HG03457 (cell line): ENCODE results near the gene CEBPB.

ENCODE experiments used
- ATAC-seq: cut with Tn5 transposase; IDR thresholded peaks from one replicate; pipeline ENCODE4 v1.9.1; 2021; ENCODE audit warnings: moderate number of reproducible peaks; ENCODE audit not compliant: unreplicated experiment

Gene CEBPB

DNA sequence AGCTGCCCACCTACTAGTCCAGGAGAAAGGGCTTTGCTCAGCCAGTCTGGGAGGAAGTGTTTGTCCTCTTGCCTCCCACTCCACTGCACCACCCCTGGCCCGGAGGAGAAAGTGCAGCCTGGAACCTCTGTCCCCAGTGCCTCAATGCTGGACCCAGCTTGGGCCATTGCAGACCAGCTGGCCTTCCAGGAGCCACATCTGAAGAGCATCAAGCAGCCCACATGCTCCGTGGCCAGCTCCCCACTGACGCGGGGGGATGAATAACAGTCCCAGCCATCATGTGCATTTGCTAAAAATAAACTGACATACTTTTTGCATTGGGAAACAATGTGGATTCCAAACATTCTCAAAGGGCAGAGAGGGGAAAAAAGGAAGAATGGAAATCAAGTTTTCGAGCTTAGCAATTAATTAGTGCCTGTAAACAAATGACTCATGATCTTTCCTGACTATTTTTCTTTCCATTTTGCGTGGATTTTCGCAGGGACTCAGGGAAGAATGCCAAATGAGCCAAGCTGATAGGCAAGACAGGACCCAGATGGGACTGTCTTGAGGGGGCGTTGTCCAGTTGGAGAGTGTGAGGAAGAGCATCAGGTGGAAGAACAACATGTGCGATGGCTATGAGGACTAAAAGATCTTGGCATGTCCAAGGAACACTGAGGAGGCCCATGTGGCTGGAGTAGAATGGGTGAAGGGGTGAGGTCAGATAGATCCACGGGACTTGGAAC lies 34.1 kb downstream of the CEBPB start:
- no peak for ATAC-seq

DNA sequence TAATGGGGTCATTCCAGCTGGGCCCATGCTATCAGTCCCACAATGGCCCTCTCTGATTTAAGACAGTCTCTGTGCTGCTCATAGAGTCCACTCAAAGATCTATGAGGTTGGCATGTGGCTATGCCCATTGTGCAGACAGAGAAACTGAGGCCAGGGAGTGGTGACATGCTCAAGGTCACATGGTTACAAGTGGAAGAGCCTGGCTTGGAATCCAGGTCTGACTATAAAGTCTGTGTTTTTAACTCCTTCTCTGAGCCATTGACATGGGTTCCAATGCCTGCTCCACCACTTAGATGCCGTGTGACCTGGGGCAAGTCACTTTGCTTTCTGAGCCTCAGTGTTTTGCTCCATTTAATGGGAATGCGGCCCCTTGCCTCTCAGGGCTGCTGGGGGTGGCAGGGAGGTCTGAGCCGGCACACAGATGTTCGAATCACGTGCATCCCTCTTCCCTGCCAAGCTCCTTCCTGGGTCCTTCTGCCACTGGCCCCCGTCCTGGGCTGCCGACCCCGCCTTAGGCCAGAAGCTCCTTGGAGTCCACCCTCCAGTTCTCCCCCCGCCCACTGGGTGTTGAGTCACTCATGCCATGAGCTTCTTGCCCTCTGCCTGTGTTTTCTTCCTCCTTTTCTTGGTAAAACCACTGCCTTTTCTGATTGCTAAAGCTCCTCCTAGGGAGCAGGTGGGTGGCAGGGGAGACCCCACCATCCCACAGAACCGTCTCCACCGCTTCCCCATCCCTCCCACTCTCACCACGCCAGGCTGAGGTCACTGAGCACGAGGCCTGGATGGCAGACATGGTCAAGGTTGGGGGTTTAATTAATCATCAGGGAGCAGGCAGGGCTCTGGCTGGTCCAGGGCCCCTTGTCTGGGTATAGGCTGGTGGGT lies 35.7 kb downstream of the CEBPB start:
- no peak for ATAC-seq

DNA sequence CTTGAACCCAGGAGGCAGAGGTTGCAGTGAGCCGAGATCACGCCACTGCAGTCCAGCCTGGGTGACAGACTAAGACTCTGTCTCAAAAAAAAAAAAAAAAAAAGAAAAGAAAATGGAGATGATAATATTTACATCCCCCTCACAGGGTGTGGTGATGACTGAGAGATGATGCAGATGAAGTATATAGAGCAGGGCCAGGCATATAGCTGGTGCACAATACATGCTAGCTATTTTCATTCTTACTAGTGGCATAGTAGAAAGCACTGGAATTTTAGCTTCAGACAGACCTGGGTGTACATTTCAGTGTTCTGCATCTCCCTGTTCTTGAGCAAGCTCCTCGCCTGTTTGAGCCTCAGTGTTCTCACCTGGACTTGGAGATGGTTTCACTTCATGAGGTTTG lies 36.9 kb downstream of the CEBPB start:
- no peak for ATAC-seq

DNA sequence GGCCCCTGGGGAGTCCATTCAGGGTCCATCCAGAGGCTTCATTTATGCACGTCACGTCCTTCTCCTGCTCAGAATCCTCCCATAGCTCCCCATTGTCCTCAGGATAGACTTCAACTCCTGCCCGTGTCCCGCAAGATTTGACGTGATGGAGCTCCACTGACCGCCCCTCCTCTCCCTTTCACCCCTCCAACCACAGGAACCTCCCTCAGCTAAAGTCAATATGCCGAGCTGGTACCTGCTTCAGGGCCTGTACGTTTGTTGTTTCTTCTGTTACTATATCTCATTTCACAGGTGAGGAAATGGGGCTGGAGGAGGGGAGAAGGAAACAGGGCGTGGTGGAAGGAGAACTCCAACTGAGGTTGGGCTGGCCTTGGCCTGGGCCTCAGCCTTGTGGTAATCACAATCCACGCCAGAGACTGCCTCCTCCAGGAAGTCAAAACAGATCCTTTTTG lies 38.6 kb downstream of the CEBPB start:
- ATAC-seq, result no peak

DNA sequence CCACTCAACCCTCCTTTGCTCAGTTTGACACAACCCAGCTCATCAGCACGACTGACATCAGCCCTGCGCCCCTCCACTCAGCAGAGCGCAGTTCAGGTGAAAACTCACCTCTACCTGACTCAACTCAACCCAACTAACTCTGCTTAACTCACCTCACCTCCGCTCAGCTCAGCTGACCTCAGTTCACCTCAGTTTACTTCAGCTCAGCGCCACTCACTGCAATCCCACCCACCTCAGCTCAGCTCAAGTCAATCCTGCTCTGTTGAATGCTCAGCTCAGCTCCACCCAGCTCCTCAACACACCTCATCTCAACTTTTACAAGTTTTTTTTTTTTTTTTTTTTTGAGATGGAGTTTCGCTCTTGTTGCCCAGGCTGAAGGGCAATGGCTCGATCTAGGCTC lies 39.6 kb downstream of the CEBPB start:
- ATAC-seq, result no peak

DNA sequence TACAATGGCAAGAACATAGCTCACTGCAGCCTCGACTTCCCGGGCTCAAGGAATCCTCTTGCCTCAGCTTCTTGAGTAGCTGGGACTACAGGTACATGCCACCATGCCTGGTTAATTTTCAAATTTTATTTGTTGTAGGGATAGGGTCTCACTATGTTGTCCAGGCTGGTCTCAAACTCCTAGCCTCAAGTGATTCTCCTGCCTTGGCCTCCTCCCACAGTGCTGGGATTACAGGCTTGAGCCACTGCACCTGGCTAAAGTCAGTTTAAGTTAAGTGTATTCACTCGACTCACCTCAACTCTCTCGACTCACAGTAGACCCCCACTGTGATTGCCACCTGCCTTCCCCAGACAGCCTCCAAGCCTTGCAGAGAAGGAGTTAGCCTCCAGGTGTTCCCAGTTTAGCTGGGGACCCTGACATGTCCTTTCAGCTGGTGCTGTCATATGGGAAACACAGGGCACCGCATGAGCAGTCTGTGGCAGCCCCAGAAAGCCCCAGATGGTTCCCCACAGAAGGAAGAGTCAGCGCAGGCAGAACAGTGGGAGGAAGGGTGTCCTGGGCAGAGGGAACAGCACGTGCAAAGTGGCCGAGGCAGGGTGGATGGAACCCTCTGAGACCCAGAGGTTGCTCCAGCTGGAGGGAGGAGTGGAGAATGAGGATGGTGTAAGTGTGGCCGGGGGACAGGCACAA lies 40.4 kb downstream of the CEBPB start:
- ATAC-seq, result no peak

DNA sequence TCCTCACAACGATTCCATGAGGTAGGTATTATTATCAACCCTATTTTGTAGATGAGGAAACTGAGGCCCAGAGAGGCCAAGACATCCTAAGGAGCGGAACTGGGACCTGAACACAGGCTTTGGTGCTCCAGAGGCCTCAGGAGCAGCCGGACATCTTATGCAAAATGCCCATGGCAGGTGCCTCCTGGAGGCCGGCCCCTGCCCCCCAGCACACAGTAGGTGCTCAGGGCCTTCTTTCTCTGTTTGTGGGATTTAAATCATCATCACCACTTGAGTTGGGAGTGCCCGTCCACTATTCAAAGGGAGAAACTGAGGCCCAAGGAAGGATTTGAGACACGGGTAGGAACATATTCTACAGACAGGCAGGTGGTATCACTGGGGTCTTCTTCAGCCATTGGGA lies 41.2 kb downstream of the CEBPB start:
- ATAC-seq, result no peak

DNA sequence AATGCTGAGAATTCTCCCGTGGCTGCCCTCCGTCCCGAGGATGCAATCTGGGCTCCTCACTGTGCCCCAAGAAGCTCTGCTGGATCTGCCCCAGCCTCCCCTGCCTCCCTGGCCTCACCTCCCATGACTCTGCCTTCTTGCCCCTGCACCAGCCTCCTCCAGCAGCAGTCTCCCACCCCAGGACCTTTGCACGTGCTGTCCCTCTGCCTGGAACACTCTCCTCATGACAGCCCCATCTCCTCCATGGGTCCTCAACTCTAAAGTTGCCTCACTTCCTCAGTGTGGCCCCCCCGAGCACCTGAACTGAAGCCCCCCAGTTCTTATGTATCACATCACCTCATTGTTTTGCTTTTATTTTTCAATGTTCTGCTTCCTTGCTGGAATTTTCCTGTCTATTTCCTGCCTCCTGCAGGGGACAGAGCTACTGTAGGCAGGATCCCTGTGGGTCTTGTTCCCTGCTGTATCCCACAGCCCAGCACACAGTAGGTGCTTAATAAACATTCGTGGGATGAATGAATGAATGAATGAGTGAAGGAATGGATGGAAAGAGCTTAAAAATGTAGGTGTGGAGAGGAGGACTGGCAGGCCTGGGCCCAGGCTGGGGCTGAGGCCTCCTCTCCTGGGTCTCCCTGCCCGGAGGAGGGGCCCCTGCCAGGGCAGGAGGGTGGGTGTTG lies 42.2 kb downstream of the CEBPB start:
- ATAC-seq, result no peak

DNA sequence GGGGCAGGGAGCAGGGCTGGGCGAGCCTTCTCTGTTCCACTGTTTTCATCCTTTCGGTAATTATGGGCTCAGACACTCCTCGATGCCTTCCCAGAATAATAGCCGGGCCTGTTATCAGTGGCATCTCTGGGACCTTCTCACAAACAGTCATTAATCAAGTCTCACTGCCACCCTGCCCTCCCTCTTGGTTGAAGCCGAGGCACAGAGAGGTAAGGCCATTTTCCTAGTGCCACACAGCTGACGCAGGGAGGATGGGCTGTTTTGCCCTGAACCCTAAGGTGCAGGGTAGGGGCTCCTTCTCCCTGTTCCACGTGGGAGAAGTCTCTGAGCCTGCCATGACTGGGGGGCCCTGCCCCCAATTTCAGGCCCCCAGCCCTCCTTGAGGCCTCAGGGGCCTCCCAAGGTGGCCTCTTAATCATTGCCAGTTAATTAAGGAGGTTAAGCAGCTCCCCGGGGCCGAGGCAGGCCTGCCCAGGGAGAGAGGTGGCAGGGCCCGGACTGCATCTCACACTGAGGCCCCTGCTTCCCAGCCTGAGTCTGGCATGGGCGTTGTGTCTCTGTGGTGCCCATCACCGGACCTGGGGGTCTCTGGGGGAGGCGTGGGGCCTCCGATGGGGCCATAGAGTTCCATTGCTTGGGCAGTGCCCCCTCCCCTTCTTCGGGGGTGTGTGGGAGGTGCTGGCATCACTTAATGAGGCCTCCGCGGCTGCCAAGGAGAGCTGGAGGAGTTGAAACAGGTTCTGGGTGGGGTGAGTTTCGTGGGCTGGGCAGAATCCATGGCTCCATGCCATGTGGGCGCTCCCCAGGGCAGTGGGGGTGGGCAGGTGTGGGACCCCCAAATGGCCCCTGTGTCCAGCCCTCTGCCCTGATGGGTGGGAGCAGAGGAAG lies 42.9 kb downstream of the CEBPB start:
- ATAC-seq, result no peak

DNA sequence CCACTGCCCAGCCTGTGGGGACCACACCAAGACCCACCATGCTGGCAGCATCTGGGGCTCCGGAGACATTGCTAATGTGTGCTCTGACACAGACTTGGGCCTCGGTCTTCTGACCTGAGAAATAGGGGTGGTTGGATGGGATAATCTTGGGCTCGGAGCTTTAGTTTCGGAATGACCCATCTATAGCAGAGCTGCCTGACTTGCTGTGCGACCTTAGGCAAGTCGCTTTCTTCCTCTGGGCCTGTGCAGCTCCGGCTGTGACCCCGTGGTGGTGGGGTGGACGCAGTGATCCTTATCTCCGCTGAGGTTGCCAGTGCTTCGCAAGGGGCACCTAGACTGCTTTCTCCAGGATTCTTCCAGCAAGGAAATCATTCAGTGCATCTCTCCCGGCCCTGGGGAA lies 43.7 kb downstream of the CEBPB start:
- no peak for ATAC-seq

DNA sequence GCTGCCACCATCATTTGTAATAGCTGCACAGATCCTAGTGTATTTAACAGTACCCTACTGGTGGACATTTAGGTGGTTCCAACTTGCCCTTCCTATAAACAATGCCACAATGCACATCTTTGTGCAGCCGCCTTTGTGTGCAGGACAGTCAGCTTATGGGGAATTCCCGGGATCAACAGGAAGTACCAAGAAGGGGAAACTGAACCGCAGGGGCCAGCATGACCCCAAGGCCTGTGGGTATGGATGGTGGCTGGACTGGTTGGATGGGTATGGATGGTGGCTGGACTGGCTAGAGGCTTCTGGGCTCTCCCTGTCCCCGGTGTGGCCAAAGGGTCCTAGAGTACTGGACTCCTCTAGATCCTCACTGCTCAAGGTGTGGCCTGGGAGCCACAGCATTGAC lies 46.7 kb downstream of the CEBPB start:
- no peak for ATAC-seq

DNA sequence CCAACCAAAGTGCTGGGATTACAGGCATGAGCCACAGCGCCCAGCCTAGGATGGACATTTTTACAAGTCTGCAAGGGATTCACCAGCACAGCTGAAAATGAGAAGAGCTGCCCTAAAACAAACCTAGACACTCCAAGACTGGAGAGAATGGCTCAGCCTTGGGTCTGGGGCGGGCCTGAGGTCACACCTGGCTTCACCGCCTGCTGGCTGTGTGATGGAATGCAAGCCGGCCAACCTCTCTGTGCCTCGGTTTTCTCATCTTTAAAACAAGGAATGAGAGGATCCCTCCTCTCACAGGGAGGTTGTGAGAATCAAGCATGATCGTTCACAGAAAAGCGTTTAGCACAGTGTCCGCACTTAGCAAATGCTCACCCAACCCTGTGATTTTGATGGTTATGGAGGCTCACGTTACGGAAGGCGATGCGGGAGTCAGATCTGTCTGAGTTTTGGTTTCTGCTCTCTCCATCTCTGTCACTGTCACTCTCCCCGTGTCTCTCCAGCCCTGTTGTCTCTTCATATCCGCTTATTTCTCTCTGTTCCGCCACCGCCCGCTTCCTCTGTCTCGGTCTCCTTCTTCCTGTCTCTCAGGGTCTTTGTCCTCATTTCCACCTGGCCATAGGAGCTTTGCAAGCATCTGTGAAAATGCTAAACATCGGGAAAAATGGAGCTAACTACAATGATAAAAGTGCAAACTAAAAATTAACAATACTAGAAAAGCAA lies 47.6 kb downstream of the CEBPB start:
- ATAC-seq, result no peak

DNA sequence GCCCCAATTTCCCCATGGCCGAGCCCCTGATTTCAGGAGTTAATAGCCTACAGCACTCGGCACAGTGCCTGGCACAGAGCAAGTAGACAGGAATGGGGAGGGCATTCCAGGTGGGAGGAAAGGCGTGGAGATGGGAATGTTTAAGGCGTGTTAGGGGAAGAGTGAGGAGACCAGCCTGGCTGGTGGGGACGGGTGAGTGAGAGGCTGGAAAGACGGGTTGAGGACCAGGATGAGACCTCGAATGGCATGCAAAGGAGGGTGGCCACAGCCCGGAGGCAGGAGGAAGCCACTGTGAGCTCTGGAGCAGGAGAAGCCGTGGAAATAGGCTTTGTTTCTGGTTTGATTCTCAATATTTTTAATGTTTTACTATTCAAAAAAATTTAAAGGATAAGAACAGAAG lies 49.5 kb downstream of the CEBPB start:
- no peak for ATAC-seq

DNA sequence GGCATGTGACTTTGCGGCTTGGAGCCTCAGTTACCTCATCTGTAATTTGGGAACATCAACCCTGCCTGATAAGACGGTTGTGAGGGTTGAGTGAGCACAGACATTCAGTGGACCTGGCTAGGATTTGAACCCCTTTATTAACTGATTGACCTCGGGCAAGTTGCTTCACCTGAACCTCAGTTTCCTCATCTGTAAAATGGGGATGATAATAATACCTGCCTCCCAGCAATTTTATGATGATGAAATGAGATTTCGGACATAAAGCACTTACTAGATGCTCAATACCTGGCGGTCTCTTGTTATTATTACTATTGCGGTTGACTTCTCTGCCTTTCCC lies 51.5 kb downstream of the CEBPB start:
- ATAC-seq, result no peak
